GM18511 (cell line): Measurements from ENCODE around the gene SETD4.
"Not testable (repeated sequence)": the region's sequence is repeated elsewhere in the genome, so short reads cannot be mapped to it uniquely, and the experiment has no call there.

ENCODE experiments used
- ATAC-seq: cut with Tn5 transposase; IDR thresholded peaks from one replicate; pipeline ENCODE4 v1.9.1; 2021; ENCODE audit warnings: mild to moderate bottlenecking, moderate library complexity; ENCODE audit not compliant: unreplicated experiment

The SETD4 gene

DNA sequence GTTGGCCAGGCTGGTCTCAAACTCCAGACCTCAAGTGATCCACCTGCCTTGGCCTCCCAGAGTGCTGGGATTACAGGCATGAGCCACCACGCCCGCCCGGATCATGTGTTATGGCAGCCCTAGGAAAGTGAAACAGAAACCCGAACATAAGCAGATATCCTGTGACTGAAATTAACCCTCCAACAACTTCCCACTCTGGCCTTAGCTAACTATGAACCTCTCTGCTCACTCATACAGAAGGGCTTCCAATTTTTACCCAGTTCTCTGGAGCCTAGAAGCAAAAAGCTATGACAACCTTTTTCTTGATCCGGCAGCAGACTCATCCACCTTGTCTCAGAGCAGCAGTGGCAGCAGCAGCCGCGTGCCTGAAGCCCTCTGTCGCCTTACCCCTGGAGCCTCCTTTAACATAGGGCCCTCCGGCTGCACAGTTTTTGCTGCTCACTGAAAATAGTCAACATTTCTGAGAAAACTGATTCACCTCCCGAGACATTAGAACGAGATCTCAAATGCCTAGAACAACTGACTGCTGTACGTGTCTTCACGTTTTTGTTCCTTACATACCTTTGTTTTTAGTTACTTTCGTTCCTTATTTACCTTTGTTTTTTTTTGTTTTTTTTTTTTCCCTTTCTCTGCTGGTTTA lies 18.8 kb upstream of the SETD4 start:
- ATAC-seq, result peak; percentile 72

DNA sequence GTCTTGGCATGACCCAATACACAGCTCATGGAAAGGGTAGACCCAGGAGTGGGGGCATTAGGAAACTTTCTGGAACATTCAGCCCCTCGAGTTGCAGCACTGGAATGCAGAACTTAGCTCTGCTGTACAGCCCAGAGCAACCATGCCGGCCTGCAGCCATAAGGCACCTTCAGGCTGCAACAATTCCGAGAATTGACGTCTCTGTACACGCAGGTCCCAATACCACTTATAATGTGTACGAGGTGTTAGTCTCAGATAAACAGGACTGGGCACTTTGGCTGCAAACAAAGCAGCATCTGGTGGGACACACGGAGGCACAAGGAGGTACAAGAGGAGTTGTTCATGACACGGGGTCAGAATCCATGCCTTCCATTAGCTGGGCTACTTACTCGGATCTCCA lies 17.4 kb upstream of the SETD4 start:
- ATAC-seq, result peak; percentile 8

DNA sequence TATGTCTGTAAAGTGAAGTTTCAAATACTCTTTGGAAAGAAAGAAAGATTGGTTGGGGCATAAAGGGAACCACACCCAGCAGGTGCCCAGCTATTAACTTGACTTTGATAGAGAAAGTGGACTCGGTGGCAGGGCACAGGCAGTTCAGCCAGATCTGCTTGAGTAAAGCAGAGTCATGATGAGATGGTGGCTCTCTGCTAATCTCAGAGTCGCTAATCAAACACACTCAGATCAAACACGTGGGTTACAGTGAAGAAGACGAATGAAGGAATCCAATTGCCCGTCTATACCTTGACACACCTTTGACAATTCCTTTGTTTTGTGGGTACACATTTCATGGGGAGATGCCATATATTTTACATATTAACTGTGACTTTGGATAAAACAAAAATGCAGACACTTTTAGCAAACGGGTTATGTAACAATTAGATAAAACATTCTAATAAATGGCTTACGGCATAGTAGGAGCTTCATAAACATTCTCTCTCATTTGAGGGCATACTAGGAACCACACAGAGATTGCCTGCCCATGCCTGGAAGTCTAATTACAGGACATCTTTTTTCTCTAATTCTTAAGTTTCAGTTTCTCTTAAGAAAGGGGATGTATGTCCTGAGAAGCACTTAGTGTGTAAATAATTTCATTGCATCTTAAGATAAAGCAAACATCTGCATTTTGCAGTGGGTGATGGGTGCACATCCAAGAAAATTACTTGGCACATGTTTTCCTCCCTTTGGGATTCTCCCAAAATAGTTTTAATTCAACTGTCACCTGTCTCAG lies 16.7 kb upstream of the SETD4 start:
- ATAC-seq, result peak; percentile 51

DNA sequence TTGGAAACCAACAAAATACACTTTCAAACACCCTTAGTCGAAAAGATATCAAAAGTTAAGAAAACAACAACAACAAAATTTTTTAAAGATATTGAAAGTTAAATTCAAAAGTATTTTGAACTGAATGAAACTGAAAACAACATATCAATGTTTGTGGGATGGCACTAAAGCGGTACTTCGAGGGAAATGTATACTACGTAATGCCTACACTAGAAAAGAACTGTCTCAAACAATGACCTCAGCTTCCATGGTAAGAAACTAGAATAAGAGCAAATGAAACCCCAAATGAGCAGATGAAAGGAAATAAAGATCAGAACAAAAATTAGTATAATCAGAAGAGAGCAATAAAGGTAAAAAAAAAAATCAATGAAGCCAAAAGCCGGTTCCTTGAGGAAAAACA lies 15.6 kb upstream of the SETD4 start:
- ATAC-seq, result no peak

DNA sequence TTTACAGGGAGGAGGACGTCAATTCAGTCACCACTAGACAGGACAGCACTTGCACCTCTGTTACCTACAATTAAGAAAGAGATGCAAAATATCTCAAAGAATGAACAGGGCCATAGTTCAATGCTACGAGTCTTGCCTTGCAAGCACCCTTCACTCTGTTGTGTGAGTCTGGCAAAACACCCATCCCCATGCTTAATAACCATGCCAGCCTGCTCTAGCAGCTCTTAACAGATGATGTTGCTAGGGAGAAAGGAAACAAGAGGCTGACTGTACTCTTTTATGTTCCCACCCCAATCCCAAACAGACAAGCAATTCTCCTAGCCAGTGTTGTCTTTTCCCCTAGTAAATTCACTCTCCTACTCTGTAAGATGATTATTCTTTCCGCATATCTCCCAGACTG lies 14.8 kb upstream of the SETD4 start:
- no peak for ATAC-seq

DNA sequence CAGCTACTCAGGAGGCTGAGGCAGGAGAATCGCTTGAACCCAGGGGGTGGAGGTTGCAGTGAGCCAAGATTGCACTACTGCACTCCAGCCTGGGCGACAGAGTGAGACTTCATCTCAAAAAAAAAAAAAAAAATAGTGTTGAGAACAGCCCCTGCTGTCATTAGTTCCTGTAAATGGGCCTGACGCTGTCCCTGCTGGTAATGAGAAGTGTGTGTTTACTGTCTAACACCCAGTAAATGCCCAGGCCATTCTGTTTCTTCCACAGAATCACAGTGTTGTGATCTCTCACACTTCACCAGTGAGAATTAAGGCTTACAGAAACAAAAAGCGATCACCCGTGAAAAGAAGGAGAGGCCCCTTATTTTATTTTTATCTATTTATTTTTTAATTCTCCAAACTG lies 13.6 kb upstream of the SETD4 start:
- ATAC-seq, result not testable (repeated sequence)

DNA sequence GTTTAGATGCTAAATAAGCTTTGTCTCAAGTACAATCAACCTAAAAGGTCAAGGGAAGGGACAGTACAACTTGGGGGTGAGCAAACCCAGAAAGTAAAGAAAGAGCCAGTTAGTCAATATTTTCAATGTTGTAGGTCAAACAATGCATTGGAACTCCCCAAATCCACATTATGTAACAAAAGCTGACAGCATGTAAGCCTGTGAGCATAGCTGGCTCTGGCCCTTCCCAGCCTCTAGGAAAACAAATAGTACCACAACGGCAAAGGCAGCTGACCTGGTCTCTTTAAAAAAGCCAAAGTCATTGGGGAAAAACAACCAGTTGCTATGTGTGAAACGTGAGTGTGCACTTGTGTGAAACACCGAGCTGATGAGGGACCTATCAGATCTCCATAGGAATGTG lies 12.9 kb upstream of the SETD4 start:
- no peak for ATAC-seq

DNA sequence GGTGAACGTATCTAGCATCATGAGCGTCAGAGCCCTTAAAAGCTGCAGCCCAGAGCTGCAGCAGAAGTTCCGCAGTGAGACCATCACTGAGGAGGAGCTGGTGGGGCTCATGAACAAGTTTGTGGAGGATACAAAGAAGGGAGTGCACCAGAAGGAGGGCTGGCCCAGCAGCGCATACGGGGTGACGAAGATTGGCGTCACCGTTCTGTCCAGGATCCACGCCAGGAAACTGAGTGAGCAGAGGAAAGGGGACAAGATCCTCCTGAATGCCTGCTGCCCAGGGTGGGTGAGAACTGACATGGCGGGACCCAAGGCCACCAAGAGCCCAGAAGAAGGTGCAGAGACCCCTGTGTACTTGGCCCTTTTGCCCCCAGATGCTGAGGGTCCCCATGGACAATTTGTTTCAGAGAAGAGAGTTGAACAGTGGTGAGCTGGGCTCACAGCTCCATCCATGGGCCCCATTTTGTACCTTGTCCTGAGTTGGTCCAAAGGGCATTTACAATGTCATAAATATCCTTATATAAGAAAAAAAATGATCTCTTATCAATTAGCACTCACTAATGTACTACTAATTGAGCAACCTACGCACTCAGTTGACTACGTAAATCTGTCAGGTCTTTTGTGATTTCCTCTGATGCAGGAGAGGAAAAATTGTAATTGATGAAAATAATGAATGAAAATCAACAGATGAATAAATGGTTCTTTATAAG lies 12.3 kb upstream of the SETD4 start:
- no peak for ATAC-seq

DNA sequence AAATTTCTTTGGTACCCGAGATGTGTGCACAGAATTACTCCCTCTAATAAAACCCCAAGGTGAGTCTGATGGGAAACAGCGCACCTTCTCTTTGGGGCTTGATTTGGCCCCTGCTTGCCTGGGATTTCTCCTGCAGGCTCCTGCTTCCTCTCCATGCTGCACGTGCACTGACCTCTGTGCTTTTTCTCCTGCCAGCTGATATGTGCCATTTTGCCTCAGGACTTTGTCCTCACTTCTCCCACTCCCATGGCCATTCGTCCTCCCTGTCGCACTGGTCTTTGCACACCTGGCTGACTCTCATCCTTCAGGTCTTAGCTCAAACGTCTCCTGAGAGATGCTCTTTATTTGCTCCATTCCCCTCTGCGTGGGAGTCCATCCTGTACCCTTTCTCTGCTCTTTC lies 10.7 kb upstream of the SETD4 start:
- no peak for ATAC-seq

DNA sequence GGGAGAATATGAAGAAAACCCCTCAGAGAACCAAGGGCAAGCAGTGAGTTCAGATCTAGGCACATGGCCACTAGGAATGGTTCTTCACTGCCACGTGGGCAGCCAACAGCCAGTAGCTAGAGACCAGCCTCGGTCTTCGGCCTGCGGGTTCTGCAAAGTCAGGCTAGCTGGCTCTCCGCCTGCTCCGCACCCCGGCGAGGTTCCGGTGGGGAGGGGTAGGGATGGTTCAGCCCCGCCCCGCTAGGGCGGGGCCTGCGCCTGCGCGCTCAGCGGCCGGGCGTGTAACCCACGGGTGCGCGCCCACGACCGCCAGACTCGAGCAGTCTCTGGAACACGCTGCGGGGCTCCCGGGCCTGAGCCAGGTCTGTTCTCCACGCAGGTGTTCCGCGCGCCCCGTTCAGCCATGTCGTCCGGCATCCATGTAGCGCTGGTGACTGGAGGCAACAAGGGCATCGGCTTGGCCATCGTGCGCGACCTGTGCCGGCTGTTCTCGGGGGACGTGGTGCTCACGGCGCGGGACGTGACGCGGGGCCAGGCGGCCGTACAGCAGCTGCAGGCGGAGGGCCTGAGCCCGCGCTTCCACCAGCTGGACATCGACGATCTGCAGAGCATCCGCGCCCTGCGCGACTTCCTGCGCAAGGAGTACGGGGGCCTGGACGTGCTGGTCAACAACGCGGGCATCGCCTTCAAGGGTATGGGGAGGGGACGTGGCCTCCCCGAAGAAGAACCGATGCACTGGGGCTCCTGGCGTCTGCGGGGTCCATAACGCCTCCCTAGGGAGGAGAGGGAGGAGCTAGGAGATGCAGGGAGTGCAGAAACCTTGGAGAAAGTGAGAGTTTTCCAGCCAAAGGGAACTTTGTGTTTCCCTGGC lies 9.6 kb upstream of the SETD4 start, which contains the start of gene CBR1:
CBR1 (plus strand) TSS at position 312 of the 871 bp plus-strand sequence; CDS start at position 404, 92 bp downstream.
- ATAC-seq, result peak; percentile 93

DNA sequence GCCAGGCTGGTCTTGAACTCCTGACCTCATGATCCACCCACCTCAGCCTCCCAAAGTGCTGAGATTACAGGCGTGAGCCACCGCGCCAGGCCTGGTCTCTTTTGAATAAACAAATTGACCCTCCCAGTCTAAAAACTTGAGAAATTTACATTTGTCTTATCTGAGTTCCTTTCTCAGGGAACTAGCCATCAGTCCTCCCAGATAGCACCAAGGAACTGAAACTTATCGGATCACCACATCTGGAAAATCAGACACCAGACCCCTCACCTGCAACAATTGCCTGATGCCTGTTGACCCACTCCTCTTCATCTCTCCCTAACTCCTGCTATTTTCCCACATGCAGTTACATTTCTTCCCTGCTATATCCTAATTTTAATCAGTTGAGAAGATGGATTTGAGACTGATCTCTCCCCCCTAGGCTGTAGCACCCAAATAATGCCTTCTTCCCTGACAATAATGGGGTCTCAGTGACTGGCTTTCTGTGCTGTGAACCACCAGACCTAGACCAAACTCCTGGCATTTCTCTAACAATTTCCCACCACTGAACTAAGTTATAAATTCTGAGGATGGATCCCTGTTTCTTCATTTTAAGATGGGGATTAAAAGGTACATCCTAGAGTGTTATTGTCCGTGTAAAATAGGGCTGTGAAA lies 8.5 kb upstream of the SETD4 start:
- no peak for ATAC-seq

DNA sequence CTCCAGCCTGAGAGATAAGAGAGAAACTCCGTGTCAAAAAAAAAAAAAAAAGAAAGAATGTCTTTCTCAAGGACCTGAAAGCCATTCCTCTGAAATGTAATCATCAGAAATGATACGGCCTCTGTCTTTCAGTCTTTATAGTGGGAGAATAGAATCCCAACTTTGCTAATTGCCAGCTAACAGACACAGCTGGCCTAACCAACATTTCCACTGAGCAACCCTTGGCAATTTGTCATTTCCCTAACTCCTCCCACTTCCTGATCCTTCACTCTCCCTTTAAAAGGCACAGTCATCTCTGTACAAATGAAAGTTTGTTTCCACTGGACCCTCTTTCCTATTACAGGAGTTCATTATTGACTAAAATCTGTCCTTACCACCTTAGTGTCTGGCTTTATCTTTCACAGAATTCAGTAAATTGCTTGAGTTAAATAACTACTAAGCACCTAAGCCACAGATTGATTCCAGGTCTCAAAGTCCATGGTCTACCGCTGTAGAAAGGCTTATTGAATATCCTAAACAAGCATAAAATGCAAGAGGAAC lies 5.2 kb upstream of the SETD4 start:
- ATAC-seq, result no peak

DNA sequence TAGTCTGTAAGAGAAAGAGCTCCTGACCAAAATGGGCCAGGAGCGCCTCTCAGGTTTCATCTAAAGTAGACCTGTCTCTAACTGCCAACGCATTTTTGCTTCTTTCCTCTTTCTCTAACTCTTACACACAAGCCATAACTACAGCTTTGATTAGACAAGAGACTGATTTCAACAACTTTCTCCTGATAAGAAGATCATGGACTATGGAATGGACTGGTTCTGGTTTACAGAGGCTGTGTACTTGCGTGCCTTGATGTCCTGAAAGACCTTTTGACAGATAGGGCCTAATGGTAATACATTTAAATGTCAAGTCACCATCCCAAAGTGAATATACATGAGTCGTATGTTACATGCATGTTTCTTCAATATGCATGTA lies 3.7 kb upstream of the SETD4 start:
- ATAC-seq, result no peak

DNA sequence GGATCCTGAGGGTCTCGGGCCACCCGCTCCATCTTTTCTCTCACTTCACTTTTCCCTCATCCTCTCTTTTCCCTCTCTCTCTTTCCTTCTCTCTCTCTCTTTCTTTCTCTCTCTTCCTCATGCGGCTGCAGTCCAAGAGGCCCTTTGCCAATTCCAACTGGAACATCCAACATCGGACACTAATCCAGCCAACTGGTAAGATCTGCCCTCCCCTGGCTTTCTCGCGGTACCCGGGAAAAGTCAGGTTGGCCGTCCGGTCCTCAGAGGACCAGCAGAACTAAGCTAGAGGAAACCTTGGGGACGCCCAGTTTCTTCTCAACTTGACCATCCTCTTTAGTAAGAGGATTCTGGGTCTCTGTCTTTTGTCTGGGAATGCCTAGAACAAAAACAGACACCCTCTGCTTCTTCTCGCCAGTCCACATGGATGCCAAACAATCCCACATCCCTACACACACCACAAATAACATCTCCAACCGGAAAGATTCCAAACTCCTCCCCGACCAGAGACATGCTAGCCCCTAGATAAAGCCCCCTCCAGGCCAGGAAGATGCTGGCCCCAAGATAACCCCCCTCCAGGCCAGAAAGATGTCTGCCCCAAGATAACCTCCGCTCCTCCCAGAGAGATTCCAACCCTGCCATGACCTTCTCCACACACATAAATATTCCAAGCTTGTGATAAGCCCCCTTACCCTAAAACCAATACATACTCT lies 3.2 kb upstream of the SETD4 start:
- ATAC-seq, result no peak

DNA sequence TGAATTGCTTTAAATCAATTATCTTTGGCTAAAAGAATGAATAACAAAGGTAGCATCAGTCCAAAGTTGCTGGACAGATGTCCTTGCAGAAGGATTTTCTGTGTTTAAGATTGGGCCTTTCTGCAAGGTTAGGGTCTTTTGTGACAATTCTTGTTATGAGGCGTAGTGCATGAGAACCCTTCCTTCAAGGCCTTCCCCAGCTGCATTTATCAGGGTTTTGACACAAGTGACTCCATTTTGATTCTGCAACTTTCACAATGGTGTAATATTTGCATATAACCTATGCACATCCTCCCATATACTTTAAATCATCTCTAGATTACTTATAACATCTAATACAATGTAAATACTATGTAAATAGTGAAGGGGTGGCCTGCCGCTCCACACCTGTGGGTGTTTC lies 1.1 kb upstream of the SETD4 start:
- ATAC-seq, result no peak

DNA sequence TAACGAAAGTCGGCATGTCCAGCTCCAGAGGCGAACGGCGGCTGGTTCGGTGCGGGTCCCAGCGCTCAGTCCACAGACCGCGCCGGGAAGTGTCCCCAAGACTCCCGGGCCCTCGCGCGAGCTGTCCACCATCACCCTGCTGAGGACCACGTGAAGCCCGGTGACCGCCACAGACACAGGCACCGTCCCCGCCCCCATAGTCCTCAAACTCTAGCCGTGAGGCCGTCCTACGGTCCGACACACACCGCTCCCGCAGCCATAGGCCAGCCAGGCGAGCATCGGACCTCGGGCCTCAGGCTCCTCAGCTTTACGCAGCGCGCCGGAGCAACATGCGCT lies 535 bp downstream of the SETD4 start:
- peak; percentile 50 for ATAC-seq

DNA sequence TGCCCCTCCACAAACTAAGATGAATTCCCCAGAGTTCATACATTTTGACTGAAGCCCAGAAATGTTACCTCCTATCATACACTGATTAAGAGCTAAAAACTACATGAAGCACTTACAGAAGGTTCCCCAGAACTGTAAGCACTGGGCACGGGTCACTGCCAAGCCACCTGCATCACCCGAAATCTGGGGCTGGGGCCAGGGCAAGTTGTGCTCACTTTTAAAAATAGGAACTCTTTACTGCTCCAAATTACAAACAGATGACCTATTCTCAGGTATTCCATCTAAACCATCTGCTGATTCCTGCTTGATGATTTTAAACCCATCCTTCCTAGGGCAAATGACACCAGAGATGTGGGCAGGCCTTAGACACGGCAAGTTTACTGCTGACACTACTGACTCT lies 4.8 kb downstream of the SETD4 start:
- no peak for ATAC-seq

DNA sequence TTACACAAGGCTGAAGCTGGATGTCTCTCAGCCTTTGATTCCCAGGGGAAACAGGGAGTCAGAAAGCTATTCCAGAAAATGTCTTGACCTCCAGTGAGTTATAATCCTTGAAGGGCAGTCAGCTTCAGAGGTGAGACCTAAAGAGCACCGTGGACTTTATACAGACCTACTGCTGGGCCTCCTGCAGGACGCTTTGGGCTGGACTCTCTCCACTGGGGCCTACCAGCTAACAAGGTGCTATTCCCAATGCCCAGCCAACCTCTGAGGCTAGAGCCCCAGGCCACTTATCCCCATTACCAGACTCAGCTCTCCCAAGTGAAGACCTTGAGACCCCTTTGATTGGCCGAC lies 6.6 kb downstream of the SETD4 start:
- no peak for ATAC-seq

DNA sequence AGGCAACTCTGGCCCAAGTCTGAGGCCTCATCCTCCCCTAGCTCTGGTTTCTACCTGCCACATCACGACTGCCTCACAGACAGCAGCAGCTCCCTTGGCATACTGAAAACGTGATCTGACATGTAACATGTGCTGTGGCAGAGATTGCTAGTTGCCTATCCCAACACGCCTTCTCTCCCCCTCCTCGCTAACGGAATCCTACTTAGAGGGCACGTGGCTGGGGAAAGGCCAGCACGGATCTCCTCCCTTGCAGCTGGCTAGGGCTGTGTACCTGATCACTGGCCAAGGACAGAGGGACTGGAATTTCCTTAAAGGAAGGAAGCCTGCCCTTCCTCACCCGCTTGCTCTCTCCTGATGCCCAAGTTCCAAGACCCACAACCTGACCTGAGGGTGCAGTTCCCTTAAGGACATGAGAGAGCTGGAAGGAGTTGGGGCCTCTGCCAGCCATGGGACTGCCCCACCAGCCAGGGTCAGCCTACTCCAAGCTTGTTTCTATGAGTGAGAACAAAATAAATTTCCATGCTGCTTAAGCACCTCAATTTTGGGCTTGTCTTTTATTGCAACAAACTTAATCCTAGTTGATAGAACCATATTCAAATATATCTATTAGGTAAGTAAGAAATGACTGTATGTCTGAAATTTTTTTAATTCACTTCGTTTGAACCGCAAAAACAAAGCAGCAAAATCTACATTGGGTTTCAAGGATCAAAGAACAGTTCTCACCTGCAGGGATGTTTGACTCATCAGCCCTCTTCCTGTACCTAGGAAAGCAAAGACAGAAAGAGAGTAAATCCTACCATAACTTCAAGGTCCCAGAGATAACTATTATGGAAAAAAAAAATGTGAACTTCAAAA lies 7.2 kb downstream of the SETD4 start:
- no peak for ATAC-seq
